LNCaP clone FGC (cell line): ENCODE measurements around the gene MFSD8.
"Not testable (repeated sequence)": the region's sequence is repeated elsewhere in the genome, so short reads cannot be mapped to it uniquely, and the experiment has no call there.

Experiments
- DNase-seq: peaks from one replicate; pipeline ENCODE4 v3.0.0-alpha.2; 2011; ENCODE audit warnings: low read depth
- H3K4me3 ChIP-seq: 2 replicates; pipeline ENCODE4 v1.5.1; 2011; ENCODE audit warnings: mild to moderate bottlenecking, low read depth, low read length, control low read depth
- TF ChIP-seq, protein P1 (sequence below): IDR thresholded peaks from 2 replicates; pipeline ENCODE4 v1.5.1; 2012; ENCODE audit warnings: mild to moderate bottlenecking; ENCODE audit not compliant: control insufficient read depth, insufficient read depth; ENCODE audit errors: extremely low read depth

The MFSD8 gene

DNA sequence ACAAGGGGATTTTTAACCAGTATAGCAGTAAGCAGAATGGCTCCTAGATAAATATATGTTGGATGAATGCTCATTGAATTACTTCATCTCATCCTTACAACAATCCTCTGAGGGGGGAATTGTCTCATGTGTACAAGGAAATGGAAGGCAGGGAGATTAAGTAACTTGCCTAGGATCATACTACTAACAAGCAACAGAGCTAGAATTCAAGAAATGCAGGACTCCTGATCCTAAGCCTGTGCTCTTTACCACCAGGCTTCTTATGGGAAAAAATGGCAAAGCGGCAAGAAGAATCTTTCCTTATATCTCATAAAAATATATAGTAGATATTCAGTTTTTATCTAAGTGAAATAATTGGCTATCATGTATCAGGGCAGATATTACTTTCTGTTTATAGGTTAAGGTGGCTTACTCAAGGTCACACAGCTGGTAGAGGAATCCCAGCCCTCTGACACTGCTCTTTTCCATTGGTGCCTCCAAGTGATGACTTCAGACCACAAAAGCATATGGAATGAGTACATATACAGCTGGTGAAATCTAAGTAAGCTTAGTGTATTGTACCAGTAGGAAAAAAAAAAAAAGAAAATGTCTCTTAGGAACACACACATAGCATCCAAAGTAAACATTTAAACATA lies 2.3 kb upstream of the MFSD8 start:
- DNase-seq, result no peak
- no peak overlapping the region for H3K4me3 ChIP-seq
- TF ChIP-seq, protein P1, sequence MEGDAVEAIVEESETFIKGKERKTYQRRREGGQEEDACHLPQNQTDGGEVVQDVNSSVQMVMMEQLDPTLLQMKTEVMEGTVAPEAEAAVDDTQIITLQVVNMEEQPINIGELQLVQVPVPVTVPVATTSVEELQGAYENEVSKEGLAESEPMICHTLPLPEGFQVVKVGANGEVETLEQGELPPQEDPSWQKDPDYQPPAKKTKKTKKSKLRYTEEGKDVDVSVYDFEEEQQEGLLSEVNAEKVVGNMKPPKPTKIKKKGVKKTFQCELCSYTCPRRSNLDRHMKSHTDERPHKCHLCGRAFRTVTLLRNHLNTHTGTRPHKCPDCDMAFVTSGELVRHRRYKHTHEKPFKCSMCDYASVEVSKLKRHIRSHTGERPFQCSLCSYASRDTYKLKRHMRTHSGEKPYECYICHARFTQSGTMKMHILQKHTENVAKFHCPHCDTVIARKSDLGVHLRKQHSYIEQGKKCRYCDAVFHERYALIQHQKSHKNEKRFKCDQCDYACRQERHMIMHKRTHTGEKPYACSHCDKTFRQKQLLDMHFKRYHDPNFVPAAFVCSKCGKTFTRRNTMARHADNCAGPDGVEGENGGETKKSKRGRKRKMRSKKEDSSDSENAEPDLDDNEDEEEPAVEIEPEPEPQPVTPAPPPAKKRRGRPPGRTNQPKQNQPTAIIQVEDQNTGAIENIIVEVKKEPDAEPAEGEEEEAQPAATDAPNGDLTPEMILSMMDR, result no peak

DNA sequence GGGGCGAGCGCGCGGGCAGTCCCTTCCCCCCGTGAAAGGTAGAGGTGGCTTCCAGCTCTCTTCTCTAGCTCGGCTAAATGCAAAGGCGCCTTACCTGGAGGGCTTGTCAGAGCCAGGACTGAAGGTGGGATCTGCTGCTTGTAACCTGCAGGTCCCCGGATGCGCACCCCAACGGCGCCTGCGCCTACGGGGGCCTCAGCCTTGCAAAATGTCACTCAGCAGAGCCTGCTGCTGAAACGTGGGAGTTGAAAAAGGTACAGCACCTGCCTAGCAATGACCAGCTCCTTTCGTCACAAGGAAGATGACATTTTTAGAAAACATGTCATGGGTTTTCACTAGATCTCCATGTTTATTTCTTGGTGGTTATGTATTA lies 816 bp upstream of the MFSD8 start:
- peak; percentile 25 for DNase-seq
- TF ChIP-seq, protein P1, result no peak
- H3K4me3 ChIP-seq, result peak overlapping the region; percentile 84

DNA sequence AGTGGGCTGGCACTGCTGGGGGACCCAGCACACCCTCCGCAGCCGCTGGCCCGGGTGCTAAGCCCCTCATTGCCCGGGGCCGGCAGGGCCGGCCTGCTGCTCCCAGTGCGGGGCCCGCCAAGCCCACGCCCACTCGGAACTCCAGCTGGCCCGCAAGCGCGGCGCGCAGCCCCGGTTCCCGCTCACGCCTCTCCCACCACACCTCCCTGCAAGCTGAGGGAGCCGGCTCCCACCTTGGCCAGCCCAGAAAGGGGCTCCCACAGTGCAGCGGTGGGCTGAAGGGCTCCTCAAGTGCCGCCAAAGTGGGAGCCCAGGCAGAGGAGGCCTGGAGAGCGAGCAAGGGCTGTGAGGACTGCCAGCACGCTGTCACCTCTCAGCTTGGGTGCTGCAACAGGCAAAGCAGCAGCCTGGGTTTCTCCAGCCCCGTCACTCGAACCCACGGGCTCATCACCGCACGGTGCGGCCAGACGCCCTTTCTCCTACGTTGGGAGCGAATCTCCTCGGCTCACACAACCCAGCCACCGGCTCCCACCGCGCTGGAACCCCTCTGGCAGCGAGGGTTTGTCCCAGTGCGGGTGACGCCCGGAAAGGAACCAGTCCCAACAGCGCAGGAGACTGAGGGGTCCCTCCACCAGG lies 429 bp downstream of the MFSD8 start:
- not testable (repeated sequence) for DNase-seq
- H3K4me3 ChIP-seq, result peak overlapping the region; percentile 84

DNA sequence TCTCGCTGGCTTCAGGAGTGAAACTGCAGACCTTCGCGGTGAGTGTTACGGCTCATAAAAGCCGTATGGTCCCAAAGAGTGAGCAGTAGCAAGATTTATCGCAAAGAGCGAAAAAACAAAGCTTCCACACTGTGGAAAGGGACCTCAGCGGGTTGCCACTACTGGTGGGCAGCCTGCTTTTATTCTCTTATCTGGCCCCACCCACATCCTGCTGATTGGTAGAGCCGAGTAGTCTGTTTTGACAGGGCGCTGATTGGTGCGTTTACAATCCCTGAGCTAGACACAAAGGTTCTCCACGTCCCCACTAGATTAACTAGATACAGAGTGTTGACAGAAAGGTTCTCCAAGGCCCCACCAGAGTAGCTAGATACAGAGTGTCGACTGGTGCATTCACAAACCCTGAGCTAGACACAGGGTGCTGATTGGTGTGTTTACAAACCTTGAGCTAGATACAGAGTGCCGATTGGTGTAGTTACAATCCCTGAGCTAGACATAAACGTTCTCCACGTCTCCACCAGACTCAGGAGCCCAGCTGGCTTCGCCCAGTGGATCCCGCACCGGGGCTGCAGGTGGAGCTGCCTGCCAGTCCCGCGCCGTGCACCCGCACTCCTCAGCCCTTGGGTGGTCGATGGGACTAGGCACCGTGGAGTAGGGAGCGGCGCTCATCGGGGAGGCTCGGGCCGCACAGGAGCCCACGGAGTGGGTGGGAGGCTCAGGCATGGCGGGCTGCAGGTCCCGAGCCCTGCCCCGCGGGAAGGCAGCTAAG lies 1.2 kb downstream of the MFSD8 start:
- H3K4me3 ChIP-seq, result peak overlapping the region; percentile 84
- DNase-seq, result not testable (repeated sequence)

DNA sequence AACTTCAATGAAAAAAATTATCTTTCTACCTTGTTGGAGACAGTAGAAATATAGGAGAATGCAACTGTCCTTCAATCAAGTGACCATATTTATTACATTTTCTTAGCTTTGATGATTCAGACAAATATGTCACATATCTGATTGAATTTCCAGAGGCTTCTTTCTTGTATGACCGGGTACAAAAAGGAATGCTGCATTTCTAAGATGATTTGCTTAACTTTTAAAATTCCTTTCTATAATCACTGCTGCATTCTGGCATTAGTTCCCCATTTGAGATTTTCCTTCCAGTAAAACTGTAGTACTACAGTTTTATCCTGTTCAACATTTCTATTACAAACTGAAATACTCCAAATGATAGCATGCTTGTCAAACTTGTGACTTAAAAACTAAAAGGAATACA lies 5.2 kb downstream of the MFSD8 start:
- TF ChIP-seq, protein P1, result no peak
- no peak overlapping the region for H3K4me3 ChIP-seq
- no peak for DNase-seq

DNA sequence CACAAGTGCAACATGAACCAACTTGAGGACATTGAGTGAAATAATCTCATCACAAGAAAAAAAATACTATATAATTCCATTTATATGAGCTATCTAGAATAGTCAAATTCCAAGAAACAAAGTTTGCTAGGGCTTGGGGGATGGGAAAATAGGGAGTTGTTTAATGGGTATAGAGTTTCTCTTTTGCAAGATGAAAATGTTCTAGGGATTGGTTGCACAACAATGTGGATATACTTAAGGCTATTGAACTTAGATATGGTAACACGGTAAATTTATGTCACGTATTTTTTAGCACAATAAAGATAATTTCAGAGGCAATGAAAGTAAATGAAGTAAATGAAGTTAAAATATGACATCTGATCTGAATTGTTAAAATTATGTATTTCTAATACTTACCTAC lies 7.9 kb downstream of the MFSD8 start:
- no peak for DNase-seq
- no peak overlapping the region for H3K4me3 ChIP-seq
- TF ChIP-seq, protein P1, result no peak

DNA sequence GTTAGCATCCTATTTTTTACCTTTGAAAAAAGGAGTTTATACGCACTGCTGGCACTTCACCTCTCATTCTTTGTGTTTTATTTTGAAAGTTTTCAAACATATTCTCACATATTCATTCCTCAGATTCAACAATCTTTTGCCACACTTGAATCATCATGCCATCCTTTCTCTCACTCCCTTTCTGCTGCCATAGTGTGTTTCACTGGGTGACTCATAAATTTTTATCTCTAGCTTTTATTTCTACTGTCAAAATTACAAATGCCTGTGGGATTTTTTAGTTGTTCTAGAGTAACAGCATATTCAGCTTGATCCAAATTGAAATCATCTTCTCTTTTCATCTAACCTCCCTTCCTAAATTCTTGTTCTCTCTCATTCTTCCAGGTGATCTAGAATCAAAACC lies 28.0 kb downstream of the MFSD8 start:
- TF ChIP-seq, protein P1, result no peak

DNA sequence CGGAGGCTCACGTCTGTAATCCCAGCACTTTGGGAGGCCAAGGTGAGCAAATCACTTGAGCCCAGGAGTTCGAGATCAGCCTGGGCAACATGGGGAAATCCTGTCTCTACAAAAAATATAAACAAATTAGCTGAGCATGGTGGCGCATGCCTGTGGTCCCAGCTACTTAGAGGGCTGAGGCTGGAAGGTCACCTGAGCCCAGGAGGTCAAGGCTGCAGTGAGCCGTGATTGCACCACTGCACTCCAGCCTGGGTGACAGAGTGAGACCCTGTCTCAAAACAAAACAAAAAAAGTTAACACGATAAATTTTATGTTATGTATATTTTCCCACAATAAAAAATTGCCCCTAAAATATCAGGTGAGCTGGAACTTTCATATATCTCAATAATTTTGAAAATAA lies 33.1 kb downstream of the MFSD8 start:
- H3K4me3 ChIP-seq, DNase-seq: not testable (repeated sequence)

More for the DNA sequence above, 28.0 kb downstream of the MFSD8 start:
- H3K4me3 ChIP-seq, result no peak overlapping the region
- no peak for DNase-seq
